Endothelial cell of umbilical vein (primary cell): ENCODE measurements around the gene CKB. TPM values are rescaled to one million over a fixed set of nuclear protein-coding genes. Genes with fewer than 3 reads are reported as not detected.

Experiments used
- BruUV-seq: library from RNA; stranded (reverse); fragments of 400-500 nt; replicated peaks from 2 replicates; lab custom pipeline; 2021; lab: Mats Ljungman, UMichigan
- CTCF ChIA-PET: fragments of 300-600, 350-600 bp; sonication (Branson Sonifier 250); formaldehyde crosslinking; loops from one replicate; lab custom pipeline; 2021; ENCODE audit warnings: antibody characterized with exemption, inconsistent platforms; lab: Charles Lee
- POLR2A ChIA-PET: fragments of 300-600, 350-600 bp; sonication (Branson Sonifier 250); formaldehyde crosslinking; loops from one replicate; lab custom pipeline; 2021; ENCODE audit warnings: antibody characterized with exemption, inconsistent platforms; lab: Charles Lee
- DNase-seq: peaks from one replicate; pipeline ENCODE4 v3.0.0-alpha.2; 2011; ENCODE audit warnings: low read depth, low spot score
- FAIRE-seq: peaks from 2 replicates; lab custom pipeline; 2011; peaks lifted over from hg19 to GRCh38; lab: Jason Lieb, UNC
- H2AFZ ChIP-seq: 2 replicates; pipeline ENCODE4 v1.6.0; 2012; ENCODE audit warnings: low read depth, low read length, control low read depth, inconsistent platforms
- H3K27ac ChIP-seq: 2 replicates; pipeline ENCODE4 v1.5.1; 2011; ENCODE audit warnings: low read depth, mild to moderate bottlenecking, control low read depth, low read length, moderate library complexity; ENCODE audit not compliant: insufficient read depth
- H3K27me3 ChIP-seq, 2 experiments: 2 replicates each; pipeline versions ENCODE4 v1.6.0 to v1.6.1; 2011; ENCODE audit warnings: low read length in 2 of 2, mixed read lengths in 1 of 2; ENCODE audit not compliant: control insufficient read depth in 2 of 2, insufficient read depth in 2 of 2
- H3K36me3 ChIP-seq, 2 experiments: 2 replicates in 1 of 2; 3 replicates in 1 of 2; pipeline ENCODE4 v1.5.1; 2011; ENCODE audit warnings: low read length in 2 of 2, mild to moderate bottlenecking in 1 of 2, moderate library complexity in 1 of 2; ENCODE audit not compliant: control insufficient read depth in 2 of 2, insufficient read depth in 2 of 2; ENCODE audit errors: extremely low read depth in 1 of 2
- H3K4me1 ChIP-seq: 3 replicates; pipeline ENCODE4 v1.5.1; 2011; ENCODE audit warnings: mild to moderate bottlenecking, low read length; ENCODE audit not compliant: control insufficient read depth, insufficient read depth; ENCODE audit errors: extremely low read depth
- H3K4me2 ChIP-seq: 2 replicates; pipeline ENCODE4 v1.6.1; 2011; ENCODE audit warnings: low read length, control low read depth, mixed read lengths; ENCODE audit not compliant: insufficient read depth
- H3K4me3 ChIP-seq, 3 experiments: fragments of 200-600 bp in 1 of 3; sonication (generic), shearing (Covaris generic) in 1 of 3; replicated peaks in 1 of 3; 2 replicates each; pipeline ENCODE4 v1.5.1; 2011 to 2016; ENCODE audit warnings: control low read depth in 3 of 3, low read length in 3 of 3, mild to moderate bottlenecking in 2 of 3, inconsistent platforms in 1 of 3, low read depth in 1 of 3, moderate library complexity in 1 of 3; ENCODE audit not compliant: insufficient read depth in 1 of 3
- H3K79me2 ChIP-seq: 2 replicates; pipeline ENCODE4 v1.6.0; 2012; ENCODE audit warnings: low read length, inconsistent platforms; ENCODE audit not compliant: control insufficient read depth, insufficient read depth
- H3K9ac ChIP-seq: replicated peaks from 2 replicates; pipeline ENCODE3; 2011; ENCODE audit warnings: low read length, control low read depth; ENCODE audit not compliant: insufficient read depth; ENCODE audit errors: extremely low read depth
- H3K9me1 ChIP-seq: replicated peaks from 3 replicates; pipeline ENCODE4 v1.6.0; 2011; ENCODE audit warnings: mild to moderate bottlenecking, low read length; ENCODE audit not compliant: control insufficient read depth, insufficient read depth; ENCODE audit errors: extremely low read depth
- H3K9me3 ChIP-seq: replicated peaks from 2 replicates; pipeline ENCODE4 v1.5.1; 2012; ENCODE audit warnings: low read length, inconsistent platforms; ENCODE audit not compliant: control insufficient read depth, insufficient read depth
- H4K20me1 ChIP-seq: replicated peaks from 2 replicates; pipeline ENCODE3; 2011; ENCODE audit warnings: mild to moderate bottlenecking, low read length; ENCODE audit not compliant: control insufficient read depth, insufficient read depth; ENCODE audit errors: extremely low read depth
- CTCF ChIP-seq, 2 donors: IDR thresholded peaks; 1 replicate in 1 of 2; 2 replicates in 1 of 2; pipeline ENCODE4 v1.5.1; 2011; ENCODE audit warnings: low read length in 2 of 2, mild to moderate bottlenecking in 2 of 2, moderate library complexity in 2 of 2, control low read depth in 1 of 2, inconsistent platforms in 1 of 2, low read depth in 1 of 2; ENCODE audit not compliant: insufficient read depth in 1 of 2; ENCODE audit errors: extremely low read depth in 1 of 2
- JUN ChIP-seq: IDR thresholded peaks from 2 replicates; pipeline ENCODE4 v1.6.1; 2011; ENCODE audit warnings: borderline replicate concordance, low read depth; ENCODE audit not compliant: insufficient read length, insufficient read depth
- POLR2A ChIP-seq: IDR thresholded peaks from 2 replicates; pipeline ENCODE4 v1.6.1; 2012; ENCODE audit warnings: low read depth, mild to moderate bottlenecking, control low read depth, low read length
- dilution Hi-C: fragments of 300-500 bp; cut with MboI; formaldehyde crosslinking; loops from one replicate; pipeline ENCODE4 v1.15.0; 2019; ENCODE audit warnings: low sequenced_read_pairs; ENCODE audit not compliant: extremely low pct_ligation_motif_present
- intact Hi-C: fragments of 100-400 bp; cut with micrococcal nuclease; formaldehyde crosslinking; loops from one replicate; pipeline ENCODE4 v1.10.0; 2022
- polyA plus RNA-seq, 4 experiments: library from polyadenylated mRNA; depleted of rRNA in 3 of 4; stranded (reverse) in 3 of 4; unstranded in 1 of 4; fragments of >200 nt; gene quantifications; 2 replicates each; pipeline versions ENCODE4 v1.2.1 to v1.2.3, GENCODE V29; 2011 to 2012; ENCODE audit warnings: missing spikeins in 1 of 4
- small RNA-seq: library from RNA; depleted of rRNA; stranded (forward); fragments of <200 nt; gene quantifications from one replicate; pipeline ENCODE3, GENCODE V24; 2012; ENCODE audit warnings: low replicate concordance, low read depth; ENCODE audit not compliant: insufficient read depth, insufficient read length
- total RNA-seq: library from RNA; stranded (reverse); gene quantifications from 2 replicates; pipeline ENCODE4 v1.2.3, GENCODE V29; 2021

Gene CKB
- total and polyA plus RNA-seq, 2 donors (not counting 3 experiments of a cell fraction or from before 2014, with no cell fraction given), result 4.0 to 6.9 TPM

GRCh38 chr14:103472939-103473338, 49.7 kb downstream of the CKB start:
- CTCF ChIA-PET, result interaction anchor here (1.0 kb wide), 1 partner anchor 12 kb away, joined by 3 read pairs; no protein-coding TSS in a partner anchor
- H3K4me3 ChIP-seq, result no peak overlapping the region
- no peak overlapping the region for H3K4me2 ChIP-seq
- no peak for TF ChIP-seq JUN
- TF ChIP-seq POLR2A, result no peak
- no peak for TF ChIP-seq CTCF (IDR thresholded peaks at IDR 0.05; ENCODE audit: extremely low read depth in 1 of 2, insufficient read depth in 1 of 2, low read depth in 1 of 2, low read length in 2 of 2)
- no TSS peak for BruUV-seq
- peak; percentile 4 for FAIRE-seq
- H3K9me1 ChIP-seq, result no peaks in the 10 kb centered on the region
- no peak overlapping the region for H3K9ac ChIP-seq
- dilution Hi-C loops (no loop called here), intact Hi-C loops (no loop called here)
- no peaks in the 10 kb centered on the region for H3K27me3 ChIP-seq
- POLR2A ChIA-PET, result no interaction called here
- no peak for DNase-seq
- H3K4me1 ChIP-seq, result no peaks in the 10 kb centered on the region
- no peaks in the 10 kb centered on the region for H4K20me1 ChIP-seq
- H3K36me3 ChIP-seq, result peaks cover 16 to 28% of the 10 kb centered on the region in 2 experiments
- no peaks in the 10 kb centered on the region for H3K9me3 ChIP-seq
- H3K79me2 ChIP-seq, result no peaks in the 10 kb centered on the region
- H3K27ac ChIP-seq, result no peak overlapping the region
- no peak overlapping the region for H2AFZ ChIP-seq

Small RNA genes within 50 kb of the gene (small RNA-seq; reads per million reads assigned to genes)
- gene RNU4-68P (not detected), gene RNU7-160P (not detected)

Other genes with a start within 250 kb of the CKB start
- gene EIF5, start 188.6 kb downstream of the CKB start, total RNA-seq, result 294 and 313 TPM in 2 replicates
- gene EIF5, start 188.6 kb downstream of the CKB start, polyA plus RNA-seq, result 145 and 175 TPM in 2 replicates
- gene MARK3, start 137.4 kb downstream of the CKB start, total RNA-seq, result 81.2 and 96.1 TPM in 2 replicates
- gene MARK3, start 137.4 kb downstream of the CKB start, polyA plus RNA-seq, result 43.7 and 46.6 TPM in 2 replicates
- gene TRMT61A, start 6.4 kb upstream of the CKB start, total RNA-seq, result 6.8 and 7.5 TPM in 2 replicates
- 10.6 and 12.8 TPM in 2 replicates for gene TRMT61A, start 6.4 kb upstream of the CKB start, polyA plus RNA-seq
- gene BAG5, start 39.8 kb upstream of the CKB start, total RNA-seq, result 28.4 and 32.5 TPM in 2 replicates
- gene BAG5, start 39.8 kb upstream of the CKB start, polyA plus RNA-seq, result 5.0 and 6.3 TPM in 2 replicates
- gene COA8, start 40.1 kb upstream of the CKB start, total RNA-seq, result 46.4 and 52.6 TPM in 2 replicates
- gene COA8, start 40.1 kb upstream of the CKB start, polyA plus RNA-seq, result 9.6 and 19.1 TPM in 2 replicates
- 233 and 240 TPM in 2 replicates for gene KLC1, start 106.4 kb upstream of the CKB start, total RNA-seq
- gene KLC1, start 106.4 kb upstream of the CKB start, polyA plus RNA-seq, result 124 and 128 TPM in 2 replicates
- gene XRCC3, start 192.6 kb upstream of the CKB start, total RNA-seq, result 25.1 and 27.2 TPM in 2 replicates
- 13.4 and 13.6 TPM in 2 replicates for gene XRCC3, start 192.6 kb upstream of the CKB start, polyA plus RNA-seq
- gene ZFYVE21, start 193.0 kb upstream of the CKB start, total RNA-seq, result 54.5 and 55.8 TPM in 2 replicates
- gene ZFYVE21, start 193.0 kb upstream of the CKB start, polyA plus RNA-seq, result 98.3 and 126 TPM in 2 replicates